WTC11 (cell line): ENCODE results near the gene CAB39. TPM values are rescaled to one million over a fixed set of nuclear protein-coding genes. Genes with fewer than 3 reads are reported as not detected.

Source experiments
- ATAC-seq: fragments of 200-7000 bp; cut with Tn5 transposase; 2 replicates; pipeline ENCODE4 v1.10.0; 2021; ENCODE audit warnings: mild to moderate bottlenecking, moderate library complexity
- CTCF ChIA-PET: fragments of 300-600 bp; sonication (Branson Sonifier 250); formaldehyde crosslinking; loops from one replicate; lab custom pipeline; 2021; ENCODE audit warnings: antibody characterized with exemption; lab: Charles Lee
- POLR2A ChIA-PET: fragments of 350-600 bp; sonication (Branson Sonifier 250); formaldehyde crosslinking; loops from one replicate; lab custom pipeline; 2021; ENCODE audit warnings: antibody characterized with exemption; lab: Charles Lee
- DNase-seq: peaks from one replicate; pipeline ENCODE4 v3.0.0; 2021; ENCODE audit warnings: low spot score
- H3K27ac Mint-ChIP-seq: 2 replicates; pipeline ENCODE4 v1.8.0; 2021; ENCODE audit warnings: mixed read lengths
- H3K27me3 Mint-ChIP-seq: 2 replicates; pipeline ENCODE4 v1.8.0; 2021; ENCODE audit warnings: low read depth, mild to moderate bottlenecking, moderate library complexity, mixed read lengths
- H3K36me3 Mint-ChIP-seq: 2 replicates; pipeline ENCODE4 v1.8.0; 2021; ENCODE audit warnings: mixed read lengths
- H3K4me1 Mint-ChIP-seq: 2 replicates; pipeline ENCODE4 v1.8.0; 2022; ENCODE audit warnings: mixed read lengths
- H3K4me3 Mint-ChIP-seq: 2 replicates; pipeline ENCODE4 v1.8.0; 2021; ENCODE audit warnings: mild to moderate bottlenecking, moderate library complexity, mixed read lengths
- H3K9me3 Mint-ChIP-seq: 2 replicates; pipeline ENCODE4 v1.8.0; 2021; ENCODE audit warnings: mixed read lengths
- AFF4 ChIP-seq: sonication (generic); formaldehyde crosslinking; IDR thresholded peaks from 2 replicates; pipeline ENCODE4 v1.8.1; 2023; ENCODE audit warnings: mild to moderate bottlenecking, missing genetic modification reagents, borderline replicate concordance
- AR ChIP-seq: fragments of 250-450 bp; sonication (Bioruptor Pico); IDR thresholded peaks from 2 replicates; pipeline ENCODE4 v1.9.0; 2021; ENCODE audit warnings: mild to moderate bottlenecking
- CTCF ChIP-seq: fragments of 200-600 bp; IDR thresholded peaks from 2 replicates; pipeline ENCODE4 v1.8.0; 2022; ENCODE audit warnings: antibody characterized with exemption
- FOXJ3 ChIP-seq: sonication (generic); formaldehyde crosslinking; IDR thresholded peaks from 2 replicates; pipeline ENCODE4 v1.9.0; 2021; ENCODE audit warnings: missing genetic modification reagents, mild to moderate bottlenecking, borderline replicate concordance
- HMGA2 ChIP-seq: fragments of 250-450 bp; sonication (Bioruptor Pico); IDR thresholded peaks from 2 replicates; pipeline ENCODE4 v1.4.0; 2021; ENCODE audit warnings: mild to moderate bottlenecking, moderate library complexity
- MLX ChIP-seq: sonication (generic); formaldehyde crosslinking; IDR thresholded peaks from 2 replicates; pipeline ENCODE4 v1.8.1; 2023; ENCODE audit warnings: mild to moderate bottlenecking, missing genetic modification reagents, moderate library complexity
- NR1H2 ChIP-seq: sonication (generic); formaldehyde crosslinking; IDR thresholded peaks from 2 replicates; pipeline ENCODE4 v1.9.0; 2021; ENCODE audit warnings: mild to moderate bottlenecking, moderate library complexity, missing genetic modification reagents
- TEAD1 ChIP-seq: sonication (generic); formaldehyde crosslinking; IDR thresholded peaks from 2 replicates; pipeline ENCODE4 v1.8.0; 2022; ENCODE audit warnings: mild to moderate bottlenecking, missing genetic modification reagents
- USF1 ChIP-seq: sonication (generic); formaldehyde crosslinking; IDR thresholded peaks from 2 replicates; pipeline ENCODE4 v1.8.0; 2022; ENCODE audit warnings: mild to moderate bottlenecking, missing genetic modification reagents
- ZBTB21 ChIP-seq: sonication (generic); formaldehyde crosslinking; IDR thresholded peaks from 2 replicates; pipeline ENCODE4 v1.8.1; 2023; ENCODE audit warnings: mild to moderate bottlenecking, missing genetic modification reagents, borderline replicate concordance
- ZNF281 ChIP-seq: sonication (generic); formaldehyde crosslinking; IDR thresholded peaks from 2 replicates; pipeline ENCODE4 v1.8.0; 2023; ENCODE audit warnings: mild to moderate bottlenecking, missing genetic modification reagents
- ZNF396 ChIP-seq: fragments of 250-450 bp; sonication (Bioruptor Pico); IDR thresholded peaks from 2 replicates; pipeline ENCODE4 v1.8.0; 2021; ENCODE audit warnings: mild to moderate bottlenecking, moderate library complexity, borderline replicate concordance
- ZNF416 ChIP-seq: fragments of 250-450 bp; sonication (Bioruptor Pico); IDR thresholded peaks from 2 replicates; pipeline ENCODE4 v1.9.0; 2021; ENCODE audit warnings: mild to moderate bottlenecking, inconsistent platforms
- ZNF532 ChIP-seq: fragments of 250-450 bp; sonication (Bioruptor Pico); IDR thresholded peaks from 2 replicates; pipeline ENCODE4 v1.9.0; 2021; ENCODE audit warnings: mild to moderate bottlenecking, borderline replicate concordance
- total RNA-seq: library from RNA; stranded (reverse); gene quantifications from 3 replicates; pipeline ENCODE4 v1.2.3, GENCODE V29; 2021

The CAB39 gene
- total RNA-seq, 1 experiment from 2014 or later: 36.9 TPM

GRCh38 chr2:230749111-230749510 is 36.5 kb downstream of the CAB39 start (continued):
- TF ChIP-seq USF1 (CRISPR knock-in tag): no peak
- TF ChIP-seq NR1H2: no peak

- Mint-ChIP-seq H3K27me3 (peaks cover 2% of the 10 kb centered on the region; the same call in 1 of the 2 replicates), H3K4me3 (no peak overlapping the region), H3K9me3 (peaks cover 5% of the 10 kb centered on the region; the same call in 1 of the 2 replicates), H3K4me1 (peaks cover 17% of the 10 kb centered on the region), H3K27ac (no peak overlapping the region), H3K36me3 (peaks cover 3% of the 10 kb centered on the region; the same call in 1 of the 2 replicates)
- ATAC-seq: no peak
- no peak for DNase-seq
- CTCF ChIA-PET: no interaction called here
- TF ChIP-seq HMGA2 (CRISPR knock-in tag) (no peak), AR (CRISPR knock-in tag) (no peak), AFF4 (CRISPR knock-in tag) (no peak), TEAD1 (CRISPR knock-in tag) (no peak), MLX (CRISPR knock-in tag) (no peak), ZNF532 (CRISPR knock-in tag) (no peak), CTCF (no peak), FOXJ3 (CRISPR knock-in tag) (no peak), ZNF281 (CRISPR knock-in tag) (no peak), ZNF416 (CRISPR knock-in tag) (no peak), ZNF396 (no peak), ZBTB21 (CRISPR knock-in tag) (no peak)
- POLR2A ChIA-PET: no interaction called here
These were observed 38.4 kb downstream of the CAB39 start for GRCh38 chr2:230751062-230751461.
